Measurements from ENCODE around the gene DNAJC1.

- TF ChIP-seq, protein P1, sequence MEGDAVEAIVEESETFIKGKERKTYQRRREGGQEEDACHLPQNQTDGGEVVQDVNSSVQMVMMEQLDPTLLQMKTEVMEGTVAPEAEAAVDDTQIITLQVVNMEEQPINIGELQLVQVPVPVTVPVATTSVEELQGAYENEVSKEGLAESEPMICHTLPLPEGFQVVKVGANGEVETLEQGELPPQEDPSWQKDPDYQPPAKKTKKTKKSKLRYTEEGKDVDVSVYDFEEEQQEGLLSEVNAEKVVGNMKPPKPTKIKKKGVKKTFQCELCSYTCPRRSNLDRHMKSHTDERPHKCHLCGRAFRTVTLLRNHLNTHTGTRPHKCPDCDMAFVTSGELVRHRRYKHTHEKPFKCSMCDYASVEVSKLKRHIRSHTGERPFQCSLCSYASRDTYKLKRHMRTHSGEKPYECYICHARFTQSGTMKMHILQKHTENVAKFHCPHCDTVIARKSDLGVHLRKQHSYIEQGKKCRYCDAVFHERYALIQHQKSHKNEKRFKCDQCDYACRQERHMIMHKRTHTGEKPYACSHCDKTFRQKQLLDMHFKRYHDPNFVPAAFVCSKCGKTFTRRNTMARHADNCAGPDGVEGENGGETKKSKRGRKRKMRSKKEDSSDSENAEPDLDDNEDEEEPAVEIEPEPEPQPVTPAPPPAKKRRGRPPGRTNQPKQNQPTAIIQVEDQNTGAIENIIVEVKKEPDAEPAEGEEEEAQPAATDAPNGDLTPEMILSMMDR (IDR thresholded peaks at IDR 0.05; ENCODE audit: control extremely low read depth in 1 of 3, insufficient read depth in 1 of 3, low read depth in 1 of 3, low read length in 3 of 3): no peak
- TF ChIP-seq GABPA (IDR thresholded peaks at IDR 0.05; ENCODE audit: borderline replicate concordance, insufficient read depth, low read length): no peak
- no peak for TF ChIP-seq RAD21 (IDR thresholded peaks at IDR 0.05 in 1 of 2, conservative IDR thresholded peaks at IDR 0.05 in 1 of 2; ENCODE audit: low read depth in 2 of 2, low read length in 2 of 2)
- TF ChIP-seq SP2 (IDR thresholded peaks at IDR 0.05; ENCODE audit: low read length): no peak
- no peak for TF ChIP-seq SP4 (IDR thresholded peaks at IDR 0.05; ENCODE audit: low read length)
Observed at GRCh38 chr10:22006379-22006884, 2.9 kb upstream of the DNAJC1 start.
